ENCODE data around the gene TIMP3. TPM values are rescaled to one million over a fixed set of nuclear protein-coding genes. Genes with fewer than 3 reads are reported as not detected.

TIMP3 gene
- total RNA-seq, 1 experiment from 2014 or later = 14.1 TPM

GRCh38 chr22:32788904-32789624 is 12.4 kb upstream of the TIMP3 start:
- H3K27ac ChIP-seq (ENCODE audit: low read depth, low read length, poor library complexity, severe bottlenecking) = peak overlapping the region; percentile 21

DNA sequence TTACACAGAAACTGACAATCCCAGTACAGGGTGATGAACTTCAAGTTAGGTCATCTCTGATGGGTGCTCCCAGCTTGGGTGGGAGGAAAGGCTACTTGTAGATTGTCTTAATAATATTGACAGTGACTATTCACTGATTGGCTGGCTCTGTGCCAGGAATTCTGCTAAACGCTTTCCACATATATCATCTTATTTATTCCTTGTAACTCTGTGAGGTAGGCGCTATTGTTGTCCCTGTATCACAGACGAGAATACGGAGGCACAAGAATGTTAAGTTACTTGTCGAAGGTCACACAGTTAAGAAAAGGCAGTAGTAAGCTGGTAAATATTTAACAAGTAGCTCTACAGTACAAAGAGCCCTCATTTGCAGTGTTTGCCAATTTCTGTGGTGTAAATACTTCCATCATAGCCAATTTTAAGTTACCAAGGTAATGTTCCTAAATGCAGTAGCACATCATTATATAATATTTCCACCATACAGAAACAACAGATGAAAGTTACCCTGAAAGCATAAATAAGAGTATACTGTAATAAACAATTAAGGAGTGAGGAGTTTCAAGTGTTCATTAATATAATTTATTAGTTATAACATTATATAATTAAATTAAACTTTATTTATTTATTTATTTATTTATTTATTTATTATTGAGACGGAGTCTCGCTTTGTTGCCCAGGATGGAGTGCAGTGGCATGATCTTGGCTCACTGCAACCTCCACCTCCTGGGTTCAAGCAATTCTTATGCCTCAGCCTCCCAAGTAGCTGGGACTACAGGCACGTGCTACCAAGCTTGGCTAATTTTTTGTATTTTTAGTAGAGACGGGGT is 11.5 kb upstream of the TIMP3 start:
- TF ChIP-seq CTCF (conservative IDR thresholded peaks at IDR 0.05; ENCODE audit: low read depth, low read length) (no peak), EZH2 (IDR thresholded peaks at IDR 0.05; ENCODE audit: borderline replicate concordance, low read depth, low read length, poor library complexity, severe bottlenecking) (no peak)
- no TSS peak for BruUV-seq (replicated peaks)
- no peak for DNase-seq (ENCODE audit: low spot score)
- ChIA-PET POLR2A (ENCODE audit: low non-redundant PET) (interaction anchor here (0.7 kb wide), 1 partner anchor 916 kb away, joined by 3 read pairs; no protein-coding TSS in a partner anchor), CTCF (no interaction called here)
- intact Hi-C loops (cut with micrococcal nuclease; ENCODE audit: unreplicated experiment) = no loop called here
- Histone ChIP-seq H3K9me3 (ENCODE audit: low read depth, low read length, poor library complexity, severe bottlenecking) (no peaks in the 10 kb centered on the region), H3K4me3 (ENCODE audit: low read depth, low read length, poor library complexity, severe bottlenecking) (no peak overlapping the region), H3K4me1 (ENCODE audit: insufficient read depth, low read length, poor library complexity, severe bottlenecking) (peaks cover 3% of the 10 kb centered on the region), H3K36me3 (ENCODE audit: insufficient read depth, low read length, poor library complexity, severe bottlenecking) (no peaks in the 10 kb centered on the region), H3K27me3 (replicated peaks; ENCODE audit: insufficient read depth, low read depth, low read length, poor library complexity) (no peaks in the 10 kb centered on the region), H3K27ac (ENCODE audit: low read depth, low read length, poor library complexity, severe bottlenecking) (no peak overlapping the region)

More at GRCh38 chr22:32788904-32789624, 12.4 kb upstream of the TIMP3 start:
- DNase-seq (ENCODE audit: low spot score) = no peak
- TF ChIP-seq EZH2 (IDR thresholded peaks at IDR 0.05; ENCODE audit: borderline replicate concordance, low read depth, low read length, poor library complexity, severe bottlenecking) (no peak), CTCF (conservative IDR thresholded peaks at IDR 0.05; ENCODE audit: low read depth, low read length) (no peak)
- intact Hi-C loops (cut with micrococcal nuclease; ENCODE audit: unreplicated experiment) = no loop called here
- no peak overlapping the region for H3K4me3 ChIP-seq (ENCODE audit: low read depth, low read length, poor library complexity, severe bottlenecking)
- BruUV-seq (replicated peaks) = no TSS peak
- H3K36me3 ChIP-seq (ENCODE audit: insufficient read depth, low read length, poor library complexity, severe bottlenecking) = no peaks in the 10 kb centered on the region
- ChIA-PET POLR2A (ENCODE audit: low non-redundant PET) (interaction anchor here (0.7 kb wide), 1 partner anchor 915 kb away, joined by 3 read pairs; no protein-coding TSS in a partner anchor), CTCF (no interaction called here)
- peaks cover 3% of the 10 kb centered on the region for H3K4me1 ChIP-seq (ENCODE audit: insufficient read depth, low read length, poor library complexity, severe bottlenecking)
- no peaks in the 10 kb centered on the region for H3K27me3 ChIP-seq (replicated peaks; ENCODE audit: insufficient read depth, low read depth, low read length, poor library complexity)
- no peaks in the 10 kb centered on the region for H3K9me3 ChIP-seq (ENCODE audit: low read depth, low read length, poor library complexity, severe bottlenecking)

DNA sequence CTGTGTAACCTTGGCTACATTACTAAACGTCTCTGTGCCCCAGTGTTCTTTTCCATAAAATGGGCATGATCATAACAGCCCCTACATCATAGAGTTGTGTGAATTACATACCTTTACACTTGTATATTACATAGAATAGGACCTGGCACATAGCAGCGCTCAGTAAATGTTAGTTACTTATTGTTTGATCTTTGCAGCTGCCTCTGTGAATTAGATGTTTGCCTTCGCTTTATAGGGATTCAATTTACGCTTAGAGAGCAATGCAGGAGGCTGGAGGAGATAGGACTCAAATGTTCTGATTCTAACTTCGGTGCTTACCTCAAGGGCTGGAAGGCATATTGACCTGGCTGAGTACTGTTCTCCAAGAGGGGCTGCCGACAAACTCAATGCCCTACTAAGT is 10.4 kb upstream of the TIMP3 start:
- Histone ChIP-seq H3K36me3 (ENCODE audit: insufficient read depth, low read length, poor library complexity, severe bottlenecking) (no peaks in the 10 kb centered on the region), H3K9me3 (ENCODE audit: low read depth, low read length, poor library complexity, severe bottlenecking) (no peaks in the 10 kb centered on the region), H3K4me3 (ENCODE audit: low read depth, low read length, poor library complexity, severe bottlenecking) (no peak overlapping the region), H3K27ac (ENCODE audit: low read depth, low read length, poor library complexity, severe bottlenecking) (no peak overlapping the region), H3K27me3 (replicated peaks; ENCODE audit: insufficient read depth, low read depth, low read length, poor library complexity) (no peaks in the 10 kb centered on the region), H3K4me1 (ENCODE audit: insufficient read depth, low read length, poor library complexity, severe bottlenecking) (peaks cover 3% of the 10 kb centered on the region)
- ChIA-PET POLR2A (ENCODE audit: low non-redundant PET) (no interaction called here), CTCF (no interaction called here)
- no peak for DNase-seq (ENCODE audit: low spot score)
- no TSS peak for BruUV-seq (replicated peaks)
- TF ChIP-seq EZH2 (IDR thresholded peaks at IDR 0.05; ENCODE audit: borderline replicate concordance, low read depth, low read length, poor library complexity, severe bottlenecking) (no peak), CTCF (conservative IDR thresholded peaks at IDR 0.05; ENCODE audit: low read depth, low read length) (no peak)
- intact Hi-C loops (cut with micrococcal nuclease; ENCODE audit: unreplicated experiment) = no loop called here

All from A673 (cell line).